SK-N-DZ (cell line): Measurements from ENCODE around the gene SARS2.
"Not testable (repeated sequence)": the region's sequence is repeated elsewhere in the genome, so short reads cannot be mapped to it uniquely, and the experiment has no call there.

ENCODE experiments used
- DNase-seq: peaks from one replicate; pipeline ENCODE4 v3.0.0-alpha.2; 2015; ENCODE audit warnings: low spot score

The SARS2 gene

DNA sequence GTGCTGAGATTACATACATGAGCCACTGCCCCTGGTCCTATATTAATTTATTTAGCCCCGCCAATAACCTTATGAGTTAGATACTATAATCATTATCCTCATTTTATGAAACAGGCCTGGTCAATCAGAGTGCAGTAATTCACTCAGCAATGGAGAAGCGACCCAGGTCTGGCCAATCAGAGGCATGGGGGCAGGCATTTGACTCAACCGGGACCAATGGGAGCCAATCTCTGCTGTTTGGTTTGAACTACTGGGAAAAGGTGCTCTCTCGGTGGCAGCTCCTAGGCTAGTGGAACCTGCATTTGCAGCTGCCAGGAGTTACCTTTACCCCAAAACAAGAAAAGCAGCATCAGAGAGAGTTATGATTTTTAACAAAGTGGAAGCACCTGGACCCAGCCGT, 37.7 kb downstream of the SARS2 start:
- no peak for DNase-seq

DNA sequence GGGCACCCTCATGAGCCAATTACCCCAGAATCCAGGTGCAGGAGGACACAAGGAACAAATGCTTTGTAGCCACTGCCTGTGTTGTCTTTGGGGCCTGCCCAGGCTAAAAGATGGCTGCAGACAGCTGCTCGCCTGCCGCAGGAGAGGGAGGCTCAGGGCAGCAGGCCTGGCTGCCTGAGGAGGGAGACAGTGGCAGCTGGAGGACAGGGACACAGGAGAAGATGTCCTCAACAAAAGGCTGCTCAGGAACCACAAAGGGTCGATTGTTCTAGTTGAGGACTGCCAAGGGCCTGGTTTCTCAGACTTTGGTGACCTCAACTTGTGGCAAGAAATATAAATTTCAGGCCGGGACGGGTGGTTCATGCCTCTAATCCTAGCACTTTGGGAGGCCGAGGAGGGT, 38.8 kb downstream of the SARS2 start:
- no peak for DNase-seq

DNA sequence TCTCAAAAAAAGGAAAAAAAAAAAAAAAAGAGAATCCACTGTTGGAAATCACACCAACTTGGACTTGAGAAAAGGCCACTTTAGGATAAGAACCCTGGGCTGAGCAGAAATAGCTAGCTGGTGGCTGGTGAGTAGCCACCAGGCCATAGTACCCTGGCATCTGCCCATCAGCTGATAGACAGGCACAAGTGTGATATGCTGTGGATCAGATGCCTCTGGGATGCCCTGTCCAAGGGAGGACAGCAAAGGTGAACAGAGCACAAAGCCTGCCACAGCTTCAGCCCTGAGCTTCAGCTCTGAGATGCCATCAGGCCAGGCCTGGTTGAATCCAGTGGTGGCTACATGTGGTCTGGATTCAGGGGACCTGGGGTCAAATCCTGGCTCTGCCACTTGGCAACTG, 39.9 kb downstream of the SARS2 start:
- no peak for DNase-seq

DNA sequence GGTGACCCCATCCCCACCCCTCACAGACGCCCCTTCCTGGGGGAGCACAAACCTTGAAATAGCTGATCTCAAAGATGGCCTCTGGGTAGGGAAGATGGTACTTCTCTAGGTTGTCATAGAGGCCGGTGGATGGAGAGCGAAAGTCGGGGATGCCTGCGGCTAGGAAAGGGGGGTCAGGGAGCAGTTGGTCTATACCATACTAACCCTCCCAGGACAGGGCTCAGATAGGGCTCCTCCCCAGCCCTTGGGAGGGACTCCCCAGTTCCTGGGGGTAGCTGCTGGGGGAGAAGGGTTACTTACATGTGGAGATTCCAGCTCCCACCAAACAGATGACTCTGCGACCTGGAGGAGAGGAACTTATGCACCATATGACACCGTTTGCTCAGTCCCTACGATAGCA, 40.8 kb downstream of the SARS2 start:
- DNase-seq = no peak

DNA sequence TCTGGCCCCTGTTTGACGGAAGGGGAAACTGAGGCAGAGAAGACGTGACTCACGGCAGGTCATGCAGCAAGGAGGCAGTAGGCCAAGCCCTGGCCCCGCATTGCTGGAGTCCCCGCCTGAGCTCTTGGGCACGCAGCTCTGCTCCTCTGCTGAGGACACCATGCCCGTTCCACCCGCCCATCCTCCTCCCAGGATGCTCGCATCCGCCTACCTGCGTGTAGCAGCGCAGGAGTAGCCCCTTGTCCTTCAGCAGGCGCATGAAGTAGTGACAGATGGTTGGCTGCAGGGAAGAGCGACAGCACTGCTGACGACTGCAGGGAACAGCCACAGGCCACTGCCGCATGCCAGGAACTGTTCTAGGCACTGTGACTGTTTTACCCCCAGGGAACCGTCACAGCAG, 41.7 kb downstream of the SARS2 start:
- DNase-seq = no peak

DNA sequence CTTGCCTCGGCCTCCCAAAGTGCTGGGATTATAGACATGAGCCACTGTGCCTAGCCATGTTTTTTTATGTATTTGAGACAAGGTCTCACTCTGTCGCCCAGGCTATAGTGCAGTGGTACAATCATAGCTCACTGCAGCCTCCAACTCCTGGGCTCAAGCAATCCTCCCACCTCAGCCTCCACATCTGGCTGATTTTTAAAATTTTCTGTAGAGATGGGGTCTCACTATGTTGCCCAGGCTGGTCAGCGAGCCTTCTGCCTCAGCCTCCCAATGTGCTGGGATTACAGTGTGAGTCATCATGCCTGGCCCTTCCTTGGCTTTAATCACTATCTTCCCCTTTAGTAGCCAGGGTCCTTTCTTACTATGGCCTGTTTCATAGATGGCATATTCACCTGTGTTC, 45.9 kb downstream of the SARS2 start:
- not testable (repeated sequence) for DNase-seq

DNA sequence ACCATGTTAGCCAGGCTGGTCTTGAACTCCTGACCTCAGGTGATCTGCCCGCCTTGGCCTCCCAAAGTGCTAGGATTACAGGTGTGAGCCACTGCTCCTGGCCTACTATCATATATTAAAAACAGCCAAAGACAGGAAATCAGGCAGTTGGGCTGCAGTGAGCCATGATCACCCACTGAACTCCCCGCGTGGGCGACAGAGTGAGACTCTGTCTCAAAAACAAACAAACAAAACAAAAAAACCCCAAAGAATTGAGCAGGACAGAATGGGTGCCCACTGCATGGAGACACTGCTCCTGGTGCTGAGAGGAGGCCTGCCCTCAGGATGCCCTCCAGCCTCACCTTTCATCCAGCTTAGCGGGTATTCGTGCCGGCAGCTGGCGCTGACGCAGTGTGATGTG, 47.3 kb downstream of the SARS2 start:
- DNase-seq = no peak

DNA sequence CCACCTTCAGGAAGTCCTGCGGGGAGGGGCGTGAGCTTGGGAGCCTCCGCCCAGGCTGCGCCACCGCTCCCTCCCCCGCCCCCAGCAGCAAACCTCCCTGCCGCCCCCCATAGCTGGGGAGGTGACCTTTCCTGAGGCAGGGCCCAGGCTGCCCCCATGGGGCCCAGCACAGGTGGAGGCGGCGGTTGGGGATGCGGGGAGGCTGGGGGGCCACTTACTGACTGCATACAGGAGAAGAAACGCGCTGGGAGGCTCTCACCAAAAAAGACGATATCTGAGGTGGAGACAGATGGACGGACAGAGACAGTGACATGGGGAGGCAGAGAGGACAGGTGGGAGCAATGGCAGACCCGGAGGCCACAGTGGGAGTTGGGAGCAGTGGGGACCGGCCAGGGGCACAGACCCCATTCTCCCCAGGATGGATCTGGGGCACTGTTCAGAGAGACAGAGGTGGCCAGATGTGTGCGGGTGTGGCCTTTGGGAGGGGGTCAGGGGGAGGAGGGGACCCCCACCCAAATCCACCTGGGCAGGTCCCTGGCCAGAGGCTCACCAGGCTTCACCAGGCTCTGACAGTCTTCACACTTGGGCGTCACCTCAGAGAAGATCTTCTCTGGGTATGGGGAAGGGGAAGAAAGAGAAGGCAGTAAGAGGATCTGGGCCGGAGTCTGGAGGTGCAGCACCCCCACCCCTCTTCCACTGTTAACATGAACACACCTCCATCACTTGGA, 49.5 kb downstream of the SARS2 start:
- DNase-seq = no peak

DNA sequence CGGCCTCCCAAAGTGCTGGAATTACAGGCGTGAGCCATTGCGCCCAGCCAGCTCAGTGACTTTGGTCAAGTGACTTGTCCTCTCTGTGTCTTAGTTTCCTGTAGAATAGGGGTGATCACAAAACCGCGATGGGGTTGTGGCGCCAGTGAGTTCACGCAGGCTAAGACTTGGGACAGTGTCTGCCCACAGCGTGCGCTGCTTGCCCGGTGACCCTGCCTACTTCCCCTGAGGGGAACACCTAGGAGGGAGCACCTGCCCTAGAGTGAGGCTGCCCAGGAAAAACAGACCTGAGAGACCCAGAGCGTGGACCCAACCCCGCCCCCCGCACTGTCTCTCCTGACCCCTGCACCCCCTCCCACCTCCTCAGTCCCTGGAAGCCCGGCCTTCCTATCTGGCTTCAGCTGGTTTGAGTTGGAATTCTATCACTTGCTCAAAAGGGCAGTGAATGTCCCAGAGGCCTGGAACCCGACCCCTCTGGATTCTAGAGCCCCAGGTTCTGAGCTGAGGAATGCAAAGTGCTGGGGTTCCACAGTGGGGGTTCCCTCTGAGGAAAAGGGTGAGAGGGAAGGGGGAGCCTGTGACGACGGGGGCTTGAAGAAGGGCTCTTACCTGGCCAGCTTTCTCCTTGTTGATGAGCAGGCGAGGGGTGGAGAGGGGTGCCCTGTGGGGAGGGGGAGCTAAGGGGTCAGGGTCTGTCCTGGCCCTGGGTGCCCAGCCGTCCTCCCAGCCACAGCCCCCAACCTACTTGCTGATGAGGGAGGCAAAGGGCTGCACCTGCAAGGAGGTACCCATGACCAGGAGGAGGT, 50.3 kb downstream of the SARS2 start:
- DNase-seq = no peak

DNA sequence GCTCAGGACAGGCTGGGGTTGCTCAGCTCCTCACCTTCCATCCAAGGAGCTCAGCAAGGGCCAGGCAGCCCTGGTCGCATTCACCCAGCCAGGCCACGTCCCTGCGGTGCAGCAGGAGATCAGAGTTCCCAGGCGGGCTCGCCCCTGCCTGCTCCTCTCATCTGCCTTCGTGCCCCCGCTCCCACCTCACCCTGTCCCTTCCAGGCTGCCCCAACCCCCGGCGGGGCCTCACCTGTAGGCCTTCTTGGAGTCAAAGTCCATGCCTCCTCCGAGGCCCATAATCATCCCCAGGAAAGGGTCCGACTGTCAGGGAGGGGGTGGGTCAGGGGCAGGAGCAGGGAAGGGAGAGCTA, 51.2 kb downstream of the SARS2 start:
- DNase-seq = no peak

DNA sequence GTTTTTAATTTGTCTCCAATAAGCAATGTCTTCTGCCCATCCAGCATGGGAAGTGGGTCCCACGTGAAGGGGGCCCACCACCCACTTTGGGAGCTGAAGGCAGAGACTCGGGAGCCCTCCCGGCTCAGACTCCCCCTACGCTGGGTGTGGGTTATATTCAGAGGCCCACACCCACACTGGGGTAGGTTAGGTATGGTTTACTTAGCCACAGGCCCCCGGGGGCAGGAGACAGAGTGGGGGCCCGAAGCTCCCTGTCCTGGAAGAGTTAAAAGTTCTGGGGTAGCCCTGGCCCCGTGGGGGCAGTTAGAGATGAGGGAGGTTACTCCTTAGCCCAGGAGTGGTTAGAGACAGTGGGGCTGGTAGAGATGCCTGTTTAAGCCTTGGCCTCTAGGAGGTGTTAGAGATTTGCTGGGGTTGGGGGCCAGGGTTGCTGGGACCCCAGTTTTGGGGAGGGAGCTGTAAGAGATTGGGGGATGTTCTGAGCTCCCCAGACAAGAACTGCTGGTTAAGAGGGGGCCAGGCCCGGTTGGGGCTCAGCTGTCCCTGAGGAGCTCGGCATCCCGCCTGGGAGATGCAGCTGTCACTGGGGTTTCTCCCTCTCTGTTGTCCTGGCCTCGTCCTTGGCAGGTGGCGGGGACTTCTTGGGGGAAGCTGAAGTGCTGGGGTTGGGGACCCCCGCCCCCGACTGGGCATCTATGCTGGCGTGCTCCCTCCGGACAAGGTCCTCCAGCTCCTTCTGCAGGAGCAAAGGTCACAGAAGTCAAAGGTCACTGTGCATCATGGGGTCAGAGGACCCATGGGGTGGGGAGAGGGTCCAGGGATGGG, 51.8 kb downstream of the SARS2 start:
- DNase-seq = no peak

DNA sequence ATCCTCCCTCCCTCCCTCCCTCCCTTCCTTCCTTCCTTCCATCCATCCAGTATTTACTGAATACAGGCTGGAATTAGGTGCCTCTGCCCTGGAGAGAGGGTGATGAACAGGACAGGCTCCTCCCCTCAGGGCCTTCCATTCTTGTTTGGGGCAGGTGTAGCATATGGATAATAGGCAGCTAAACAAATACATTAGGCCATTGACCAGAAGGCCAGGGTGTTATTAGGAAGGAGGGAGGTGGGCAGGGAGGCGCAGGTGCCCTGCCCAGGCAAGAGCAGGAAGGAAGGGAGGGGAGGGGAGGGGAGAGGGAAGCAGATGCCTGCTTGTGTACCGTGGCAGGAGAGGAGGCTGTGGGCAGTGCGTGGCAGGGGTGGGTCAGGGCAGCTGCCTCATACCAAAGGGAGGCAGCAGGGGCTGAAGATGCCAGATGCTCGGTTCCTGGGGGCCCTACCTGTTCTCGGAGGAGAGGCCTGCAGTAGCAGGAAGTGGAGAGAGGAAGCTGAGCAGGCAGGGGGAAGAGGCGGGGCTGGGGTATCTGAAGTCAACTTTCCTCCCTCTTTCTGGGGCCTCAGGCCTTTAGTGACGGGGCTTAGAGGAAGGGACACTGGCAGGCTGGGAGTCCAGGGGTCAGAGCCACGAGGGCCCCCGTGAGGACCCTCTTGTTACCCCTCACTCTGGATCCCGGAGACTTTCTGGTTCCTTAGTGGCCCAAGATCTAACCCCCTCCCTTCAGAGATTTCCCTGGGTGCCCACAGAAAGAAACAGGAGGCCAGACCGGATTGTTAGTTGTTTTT, 52.6 kb downstream of the SARS2 start, which contains the start of gene RINL:
Gene RINL, minus strand, starts transcription at position 495 of the 794 bp plus-strand sequence. CDS start 1,533 bp downstream, outside the sequence.
- DNase-seq = no peak

DNA sequence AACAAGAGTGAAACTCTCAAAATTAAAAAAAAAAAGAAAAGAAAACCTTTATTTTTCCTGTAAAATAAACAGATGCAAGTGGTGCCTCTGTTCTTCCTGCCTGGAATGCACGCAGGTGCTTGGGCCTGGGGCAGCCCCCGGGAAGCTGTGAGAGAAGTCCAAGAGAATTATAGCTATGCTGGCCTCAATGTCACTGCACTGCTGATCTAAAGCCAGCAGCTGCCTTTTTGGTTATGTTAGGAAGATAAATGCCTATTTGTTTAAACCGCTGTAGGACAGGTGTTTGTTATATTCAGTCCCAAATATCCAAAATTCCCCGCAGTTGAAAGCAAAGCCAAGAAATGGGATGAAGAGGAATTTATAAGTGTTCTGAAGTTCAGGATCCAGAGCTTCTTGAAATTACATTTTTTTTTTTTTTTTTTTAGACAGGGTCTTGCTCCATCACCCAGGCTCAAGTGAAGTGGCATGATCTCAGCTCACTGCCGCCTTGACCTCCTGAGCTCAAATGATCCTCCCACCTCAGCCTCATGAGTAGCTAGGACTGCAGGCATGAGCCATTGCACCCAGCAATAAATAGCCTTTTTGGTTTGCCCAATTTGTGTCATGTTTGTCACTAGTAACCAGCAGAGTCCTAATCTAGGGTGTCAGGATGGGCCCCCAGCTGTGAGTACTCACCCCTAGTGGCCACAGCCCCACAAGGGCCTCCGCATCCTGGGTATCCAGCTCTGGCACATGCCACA, 54.7 kb downstream of the SARS2 start:
- no peak for DNase-seq

DNA sequence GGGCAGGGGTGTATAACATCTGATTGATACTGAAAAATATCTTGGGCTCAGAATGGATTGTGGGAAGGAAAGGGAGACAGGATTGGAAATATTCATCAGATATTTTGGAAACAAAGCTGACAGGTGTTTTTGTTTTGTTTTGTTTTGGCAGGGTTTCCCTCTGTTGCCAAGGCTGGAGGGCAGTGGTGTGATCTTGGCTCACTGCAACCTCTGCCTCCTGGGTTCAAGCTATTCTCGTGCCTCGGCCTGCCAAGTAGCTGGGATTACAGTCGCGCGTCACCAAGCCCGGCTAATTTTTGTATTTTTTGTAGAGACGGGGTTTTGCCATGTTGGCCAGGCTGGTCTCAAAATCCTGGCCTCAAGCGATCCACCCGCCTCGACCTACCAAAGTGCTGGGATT, 57.2 kb downstream of the SARS2 start:
- not testable (repeated sequence) for DNase-seq

DNA sequence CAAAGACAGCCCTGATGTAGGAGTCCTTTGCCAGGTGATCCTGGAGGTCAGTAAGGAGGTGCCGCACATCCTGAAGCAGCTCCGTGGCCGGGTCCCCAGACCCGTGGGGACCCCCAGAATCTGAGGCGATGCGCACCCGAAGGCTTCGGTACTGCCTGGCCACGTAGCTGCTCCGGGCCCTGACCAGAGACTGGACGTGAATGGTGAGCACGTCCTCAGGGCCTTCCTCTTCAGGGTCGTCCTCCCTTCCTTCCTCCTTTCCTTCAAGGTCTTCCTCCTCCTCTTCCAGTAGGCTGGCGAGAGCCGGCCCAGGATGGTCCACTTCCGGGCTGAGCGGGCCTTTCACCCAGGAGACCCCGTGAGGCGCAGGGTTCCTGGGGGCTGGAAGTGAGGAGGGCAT, 60.0 kb downstream of the SARS2 start:
- DNase-seq = no peak

DNA sequence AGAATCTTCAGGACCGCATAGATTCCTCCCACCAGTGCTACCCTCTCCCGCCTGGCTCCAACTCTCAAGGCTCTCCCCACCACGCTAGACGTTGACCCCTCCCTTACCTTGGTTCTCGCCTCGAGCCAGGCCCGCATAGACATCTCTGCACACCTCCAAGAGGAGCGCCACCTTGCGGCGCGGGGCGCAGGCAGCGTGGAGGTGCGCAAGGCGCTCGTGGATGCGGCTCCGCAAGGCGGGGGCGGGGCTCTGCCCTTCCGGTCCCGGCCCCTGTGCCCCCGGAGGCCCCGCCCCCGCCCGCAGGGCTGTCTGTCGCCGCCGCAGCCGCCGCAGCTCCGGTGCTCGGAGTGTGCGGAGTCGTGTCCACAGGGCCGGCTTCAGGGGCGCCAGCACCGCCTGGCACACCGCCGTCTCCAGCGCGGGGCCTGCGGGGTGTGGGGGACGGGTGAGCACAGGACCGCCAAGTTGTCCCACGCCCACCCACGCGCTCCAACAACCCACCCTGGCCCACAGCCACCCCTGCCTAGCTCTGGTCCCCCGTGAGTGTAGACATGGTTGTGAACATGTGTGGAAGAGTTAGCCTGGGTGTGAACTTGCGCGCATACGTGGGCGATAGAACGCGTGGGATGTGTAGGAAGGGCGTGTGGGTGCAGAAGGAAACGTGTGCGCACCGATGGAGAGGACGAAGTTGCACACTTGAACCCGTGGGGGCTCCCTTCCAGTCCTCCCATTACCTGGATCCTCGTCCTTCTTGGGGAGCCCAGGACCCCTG, 60.5 kb downstream of the SARS2 start:
- no peak for DNase-seq

DNA sequence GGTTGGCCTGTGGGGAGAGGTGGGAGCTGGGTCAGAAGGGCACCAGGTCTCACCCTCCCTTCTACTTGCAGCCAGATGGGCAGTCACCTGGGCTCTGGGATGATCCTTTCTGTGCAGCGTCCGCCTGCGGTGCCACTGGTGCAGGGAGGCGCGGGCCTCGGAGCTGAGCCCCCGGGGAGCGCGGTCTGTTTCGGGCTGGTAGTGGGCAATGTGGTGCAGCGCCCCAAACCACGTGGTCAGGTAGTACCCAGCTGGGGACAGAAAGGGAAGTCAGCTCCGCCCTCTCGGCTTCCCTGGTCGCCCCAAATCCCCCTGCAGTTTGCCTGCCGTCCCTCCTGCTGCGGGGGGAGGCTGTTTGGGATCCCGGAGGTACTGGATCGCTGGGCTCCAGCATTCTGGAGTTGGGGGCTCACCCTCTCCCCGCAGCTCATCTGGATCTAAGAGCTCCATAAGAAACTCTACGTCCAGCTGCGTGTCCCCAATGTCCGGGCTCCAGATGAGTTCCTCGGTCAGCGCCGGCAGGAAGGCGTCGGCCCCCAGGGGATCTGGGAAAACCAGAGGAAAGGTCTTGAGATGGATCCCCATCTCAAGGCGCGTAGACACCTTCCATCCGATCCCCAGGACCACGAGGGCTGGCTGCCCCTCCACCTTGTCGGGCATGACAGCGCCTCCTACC, 61.3 kb downstream of the SARS2 start:
- no peak for DNase-seq

DNA sequence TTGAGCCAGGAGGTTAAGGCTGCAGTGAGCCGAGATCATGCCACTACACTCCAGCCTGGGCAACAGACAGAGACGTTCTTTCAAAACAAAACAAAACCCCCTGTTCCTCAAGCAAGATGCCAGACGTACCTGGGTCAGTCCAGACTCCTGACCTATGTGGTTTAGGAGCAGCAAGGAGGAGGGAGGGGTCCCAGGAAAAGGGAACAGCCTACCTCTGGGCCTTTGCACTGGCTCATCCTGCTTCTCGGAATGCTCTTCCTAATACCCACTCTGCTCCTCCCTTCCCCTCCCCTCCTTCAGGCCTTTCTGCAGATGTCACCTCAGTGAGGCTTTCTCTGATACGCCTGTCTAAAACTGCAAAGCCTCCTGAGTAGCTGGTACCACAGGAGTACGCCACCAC, 62.0 kb downstream of the SARS2 start:
- no peak for DNase-seq

DNA sequence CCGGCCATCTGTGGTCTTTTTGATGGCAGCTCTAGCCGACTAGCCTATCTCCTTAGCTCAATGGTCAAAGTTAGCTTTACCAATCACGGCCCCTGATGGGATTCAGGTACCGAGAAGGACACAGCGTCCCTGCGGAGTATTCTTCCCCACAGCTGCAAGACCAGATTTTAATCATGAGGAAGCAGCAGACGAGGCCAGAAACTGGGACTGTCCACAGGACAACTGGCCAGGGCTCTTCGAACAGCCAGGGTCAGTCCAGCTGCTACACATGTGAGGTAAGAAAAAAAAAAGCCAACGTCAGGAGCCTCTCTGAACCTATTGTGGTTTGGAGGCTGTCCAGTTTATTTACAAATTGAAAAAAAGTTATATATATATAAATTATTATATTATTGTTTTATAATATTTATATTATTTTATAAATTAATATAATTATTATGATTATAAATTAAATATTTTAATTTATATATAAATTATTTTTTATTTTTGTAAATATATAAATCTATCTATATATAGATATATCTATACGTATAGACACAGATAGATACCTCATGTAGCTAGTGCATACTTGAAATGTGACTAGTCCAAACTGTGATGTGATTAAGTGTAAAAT, 63.3 kb downstream of the SARS2 start:
- DNase-seq = no peak
